Suprapubic skin (tissue), 4 donors: ENCODE results near the gene COL11A2.
"Not testable (repeated sequence)": the region's sequence is repeated elsewhere in the genome, so short reads cannot be mapped to it uniquely, and the experiment has no call there.

ENCODE experiments used
- POLR2A ChIP-seq, 2 donors: fragments of 450-650 bp; IDR thresholded peaks; one replicate each; pipeline ENCODE4 v1.6.1; 2017; ENCODE audit warnings: antibody characterized with exemption in 2 of 2, mild to moderate bottlenecking in 2 of 2, moderate library complexity in 2 of 2
- POLR2AphosphoS5 ChIP-seq, 3 donors: sonication (generic); formaldehyde crosslinking; IDR thresholded peaks; one replicate each; pipeline ENCODE4 v1.6.1; 2017; ENCODE audit warnings: antibody characterized with exemption in 3 of 3

- TF ChIP-seq POLR2AphosphoS5, POLR2A (IDR thresholded peaks at IDR 0.05): not testable (repeated sequence)
These were observed 34.3 kb upstream of the COL11A2 start for GRCh38 chr6:33226503-33227120.
